GM23338 (cell line): ENCODE data around the gene SDC1.

Source experiments
- CREB1 ChIP-seq: fragments of 250-450 bp; sonication (Bioruptor Pico); IDR thresholded peaks from 2 replicates; pipeline ENCODE4 v1.5.0; 2020; ENCODE audit warnings: low read depth, mild to moderate bottlenecking, moderate library complexity
- EZH2 ChIP-seq: fragments of 200-600 bp; sonication (generic); IDR thresholded peaks from one replicate; pipeline ENCODE4 v1.8.0; 2017; ENCODE audit warnings: antibody characterized with exemption, mild to moderate bottlenecking, low read depth; ENCODE audit not compliant: unreplicated experiment
- EZH2phosphoT487 ChIP-seq: fragments of 200-600 bp; sonication (generic); IDR thresholded peaks from one replicate; pipeline ENCODE4 v1.8.1; 2018; ENCODE audit warnings: antibody characterized with exemption; ENCODE audit not compliant: unreplicated experiment
- JUNB ChIP-seq: IDR thresholded peaks from one replicate; pipeline ENCODE4 v1.6.1; 2016; ENCODE audit warnings: antibody characterized with exemption; ENCODE audit not compliant: unreplicated experiment
- POLR2AphosphoS5 ChIP-seq: IDR thresholded peaks from 2 replicates; pipeline ENCODE4 v1.6.1; 2016; ENCODE audit warnings: antibody characterized with exemption, low read depth
- STAT1 ChIP-seq: IDR thresholded peaks from one replicate; pipeline ENCODE4 v1.6.1; 2016; ENCODE audit warnings: antibody characterized with exemption; ENCODE audit not compliant: unreplicated experiment
- TF ChIP-seq, protein P1 (sequence below), 2 experiments: fragments of 200-600 bp in 1 of 2; sonication (generic) in 1 of 2; conservative IDR thresholded peaks; 2 replicates each; pipeline versions ENCODE4 v1.5.1 to v1.6.1; 2016 to 2017; ENCODE audit warnings: antibody characterized with exemption in 2 of 2, low read depth in 2 of 2, mild to moderate bottlenecking in 2 of 2, moderate library complexity in 1 of 2
- TF ChIP-seq, protein P2 (sequence below): IDR thresholded peaks from one replicate; pipeline ENCODE4 v1.6.1; 2018; ENCODE audit warnings: antibody characterized with exemption; ENCODE audit not compliant: unreplicated experiment

DNA sequence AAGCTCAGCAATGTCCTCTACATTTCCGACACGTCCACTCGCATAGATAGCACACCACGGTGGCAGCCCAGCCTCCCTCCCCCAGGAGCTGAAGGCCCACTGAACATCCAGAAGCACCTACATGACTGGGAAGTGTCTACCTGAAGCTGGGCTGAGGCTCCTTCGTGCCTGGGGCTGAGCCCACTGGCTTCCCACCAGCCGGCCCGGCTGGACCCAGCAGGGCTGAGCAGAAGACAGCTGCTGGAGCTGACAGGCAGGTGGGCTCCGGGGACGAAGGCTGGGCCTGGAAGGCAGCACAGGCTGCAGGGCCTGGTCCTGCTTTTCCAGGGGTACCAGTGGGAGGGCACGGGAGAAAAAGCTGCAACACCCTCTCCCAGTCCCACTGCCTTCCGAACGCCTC lies 13.5 kb downstream of the SDC1 start:
- TF ChIP-seq EZH2 = no peak
- TF ChIP-seq, protein P1, sequence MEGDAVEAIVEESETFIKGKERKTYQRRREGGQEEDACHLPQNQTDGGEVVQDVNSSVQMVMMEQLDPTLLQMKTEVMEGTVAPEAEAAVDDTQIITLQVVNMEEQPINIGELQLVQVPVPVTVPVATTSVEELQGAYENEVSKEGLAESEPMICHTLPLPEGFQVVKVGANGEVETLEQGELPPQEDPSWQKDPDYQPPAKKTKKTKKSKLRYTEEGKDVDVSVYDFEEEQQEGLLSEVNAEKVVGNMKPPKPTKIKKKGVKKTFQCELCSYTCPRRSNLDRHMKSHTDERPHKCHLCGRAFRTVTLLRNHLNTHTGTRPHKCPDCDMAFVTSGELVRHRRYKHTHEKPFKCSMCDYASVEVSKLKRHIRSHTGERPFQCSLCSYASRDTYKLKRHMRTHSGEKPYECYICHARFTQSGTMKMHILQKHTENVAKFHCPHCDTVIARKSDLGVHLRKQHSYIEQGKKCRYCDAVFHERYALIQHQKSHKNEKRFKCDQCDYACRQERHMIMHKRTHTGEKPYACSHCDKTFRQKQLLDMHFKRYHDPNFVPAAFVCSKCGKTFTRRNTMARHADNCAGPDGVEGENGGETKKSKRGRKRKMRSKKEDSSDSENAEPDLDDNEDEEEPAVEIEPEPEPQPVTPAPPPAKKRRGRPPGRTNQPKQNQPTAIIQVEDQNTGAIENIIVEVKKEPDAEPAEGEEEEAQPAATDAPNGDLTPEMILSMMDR (conservative IDR thresholded peaks at IDR 0.05; ENCODE audit: low read depth in 2 of 2) = no peak
- TF ChIP-seq, protein P2, sequence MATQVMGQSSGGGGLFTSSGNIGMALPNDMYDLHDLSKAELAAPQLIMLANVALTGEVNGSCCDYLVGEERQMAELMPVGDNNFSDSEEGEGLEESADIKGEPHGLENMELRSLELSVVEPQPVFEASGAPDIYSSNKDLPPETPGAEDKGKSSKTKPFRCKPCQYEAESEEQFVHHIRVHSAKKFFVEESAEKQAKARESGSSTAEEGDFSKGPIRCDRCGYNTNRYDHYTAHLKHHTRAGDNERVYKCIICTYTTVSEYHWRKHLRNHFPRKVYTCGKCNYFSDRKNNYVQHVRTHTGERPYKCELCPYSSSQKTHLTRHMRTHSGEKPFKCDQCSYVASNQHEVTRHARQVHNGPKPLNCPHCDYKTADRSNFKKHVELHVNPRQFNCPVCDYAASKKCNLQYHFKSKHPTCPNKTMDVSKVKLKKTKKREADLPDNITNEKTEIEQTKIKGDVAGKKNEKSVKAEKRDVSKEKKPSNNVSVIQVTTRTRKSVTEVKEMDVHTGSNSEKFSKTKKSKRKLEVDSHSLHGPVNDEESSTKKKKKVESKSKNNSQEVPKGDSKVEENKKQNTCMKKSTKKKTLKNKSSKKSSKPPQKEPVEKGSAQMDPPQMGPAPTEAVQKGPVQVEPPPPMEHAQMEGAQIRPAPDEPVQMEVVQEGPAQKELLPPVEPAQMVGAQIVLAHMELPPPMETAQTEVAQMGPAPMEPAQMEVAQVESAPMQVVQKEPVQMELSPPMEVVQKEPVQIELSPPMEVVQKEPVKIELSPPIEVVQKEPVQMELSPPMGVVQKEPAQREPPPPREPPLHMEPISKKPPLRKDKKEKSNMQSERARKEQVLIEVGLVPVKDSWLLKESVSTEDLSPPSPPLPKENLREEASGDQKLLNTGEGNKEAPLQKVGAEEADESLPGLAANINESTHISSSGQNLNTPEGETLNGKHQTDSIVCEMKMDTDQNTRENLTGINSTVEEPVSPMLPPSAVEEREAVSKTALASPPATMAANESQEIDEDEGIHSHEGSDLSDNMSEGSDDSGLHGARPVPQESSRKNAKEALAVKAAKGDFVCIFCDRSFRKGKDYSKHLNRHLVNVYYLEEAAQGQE = no peak
- TF ChIP-seq STAT1 = no peak
- TF ChIP-seq POLR2AphosphoS5 = no peak
- TF ChIP-seq CREB1 (CRISPR knock-in tag) = no peak
- no peak for TF ChIP-seq EZH2phosphoT487
- TF ChIP-seq JUNB = no peak
